IMR-90 (cell line): ENCODE data around the gene GCN1. TPM values are rescaled to one million over a fixed set of nuclear protein-coding genes. Genes with fewer than 3 reads are reported as not detected.

Source experiments
- RCOR1 ChIP-seq: IDR thresholded peaks from 2 replicates; pipeline ENCODE4 v1.6.1; 2012; ENCODE audit warnings: mild to moderate bottlenecking, low read length, improper control_type of control experiment; ENCODE audit not compliant: insufficient replicate concordance
- polyA plus RNA-seq, 3 experiments: library from polyadenylated mRNA; depleted of rRNA; stranded (reverse); fragments of >200 nt; gene quantifications; 2 replicates each; pipeline ENCODE4 v1.2.3, GENCODE V29; 2012; ENCODE audit warnings: low replicate concordance in 1 of 3
- total RNA-seq: library from RNA; depleted of rRNA; stranded (reverse); fragments of >200 nt; gene quantifications from 2 replicates; pipeline ENCODE4 v1.2.3, GENCODE V29; 2012
- TF ChIP-seq, protein P1 (sequence below): conservative IDR thresholded peaks from 2 replicates; pipeline ENCODE4 v1.5.1; 2012; ENCODE audit warnings: mild to moderate bottlenecking, low read depth, low read length, improper control_type of control experiment

The GCN1 gene
- total and polyA plus RNA-seq, 2 of the 4 experiments (the other 2 are of a cell fraction): 57.8 to 77.6 TPM

DNA sequence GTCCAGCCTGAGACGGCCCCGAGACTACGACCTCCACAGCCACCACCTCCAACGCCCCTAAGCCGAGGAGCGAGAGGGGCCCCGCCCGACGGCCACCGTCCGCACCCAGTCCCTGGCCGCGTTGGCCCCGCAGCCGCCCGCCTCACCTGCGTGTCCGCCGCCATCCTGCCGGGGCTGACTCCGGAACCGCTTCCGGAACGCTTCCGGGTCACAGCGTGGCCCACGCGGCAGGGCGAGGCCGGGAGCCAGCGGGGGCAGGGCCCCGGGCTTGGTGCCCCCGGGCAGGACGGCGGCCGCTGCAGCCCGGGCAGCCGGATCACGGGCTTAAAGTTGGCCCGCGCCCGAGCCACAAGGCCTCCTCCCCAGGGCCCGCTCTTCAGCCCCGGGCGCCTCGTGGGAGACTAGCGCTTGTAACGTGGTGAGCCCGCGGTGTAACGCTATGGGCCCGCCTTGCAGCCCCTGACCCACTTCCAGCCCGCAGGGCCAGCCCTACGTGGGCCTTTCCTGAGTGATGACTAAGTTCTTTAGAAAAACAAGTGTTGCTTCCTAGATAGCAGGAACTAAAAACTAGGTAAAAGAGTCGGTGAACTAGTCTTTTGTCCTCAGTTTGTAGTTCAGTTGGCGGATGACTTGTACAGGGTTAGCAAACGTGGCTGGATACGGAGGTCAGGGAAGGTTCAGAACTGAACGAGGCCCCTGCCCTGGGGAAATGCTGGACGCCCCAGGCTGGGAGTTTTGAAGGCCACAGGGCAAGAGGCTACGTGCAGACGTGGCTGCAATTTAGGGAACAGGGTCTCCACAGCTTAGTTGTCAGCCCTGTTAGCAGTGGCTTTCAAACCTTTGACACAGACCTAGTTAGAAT, at the start of gene GCN1 (continued):
- TF ChIP-seq RCOR1: no peak
- TF ChIP-seq, protein P1, sequence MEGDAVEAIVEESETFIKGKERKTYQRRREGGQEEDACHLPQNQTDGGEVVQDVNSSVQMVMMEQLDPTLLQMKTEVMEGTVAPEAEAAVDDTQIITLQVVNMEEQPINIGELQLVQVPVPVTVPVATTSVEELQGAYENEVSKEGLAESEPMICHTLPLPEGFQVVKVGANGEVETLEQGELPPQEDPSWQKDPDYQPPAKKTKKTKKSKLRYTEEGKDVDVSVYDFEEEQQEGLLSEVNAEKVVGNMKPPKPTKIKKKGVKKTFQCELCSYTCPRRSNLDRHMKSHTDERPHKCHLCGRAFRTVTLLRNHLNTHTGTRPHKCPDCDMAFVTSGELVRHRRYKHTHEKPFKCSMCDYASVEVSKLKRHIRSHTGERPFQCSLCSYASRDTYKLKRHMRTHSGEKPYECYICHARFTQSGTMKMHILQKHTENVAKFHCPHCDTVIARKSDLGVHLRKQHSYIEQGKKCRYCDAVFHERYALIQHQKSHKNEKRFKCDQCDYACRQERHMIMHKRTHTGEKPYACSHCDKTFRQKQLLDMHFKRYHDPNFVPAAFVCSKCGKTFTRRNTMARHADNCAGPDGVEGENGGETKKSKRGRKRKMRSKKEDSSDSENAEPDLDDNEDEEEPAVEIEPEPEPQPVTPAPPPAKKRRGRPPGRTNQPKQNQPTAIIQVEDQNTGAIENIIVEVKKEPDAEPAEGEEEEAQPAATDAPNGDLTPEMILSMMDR: no peak
